Superior temporal gyrus (tissue), 1 donor: Measurements from ENCODE around the gene PACS1.
A peak's percentile ranks its signal among the peaks of the same experiment; 100 is the strongest.
"Not testable (repeated sequence)": the region's sequence is repeated elsewhere in the genome, so short reads cannot be mapped to it uniquely, and the experiment has no call there.

ENCODE experiments used
- DNase-seq: peaks from one replicate; pipeline ENCODE4 v3.0.0-alpha.2; 2016; ENCODE audit errors: extremely low spot score

The PACS1 gene

GRCh38 chr11:66277064-66277463, 207.0 kb downstream of the PACS1 start:
- not testable (repeated sequence) for DNase-seq

GRCh38 chr11:66277471-66278362, 207.6 kb downstream of the PACS1 start, which contains the start of gene CNIH2:
TSS of gene CNIH2 (plus strand) at chr11:66278175. CDS start at chr11:66278457, 282 bp downstream.
- DNase-seq, result no peak

- no peak for DNase-seq
Measured at GRCh38 chr11:66278363-66279091, 208.5 kb downstream of the PACS1 start.

- DNase-seq, result no peak
Measured at GRCh38 chr11:66279092-66279734, 209.1 kb downstream of the PACS1 start.

GRCh38 chr11:66280428-66280827, 210.4 kb downstream of the PACS1 start:
- DNase-seq, result no peak

GRCh38 chr11:66281001-66281400, 210.9 kb downstream of the PACS1 start:
- no peak for DNase-seq

- DNase-seq, result no peak
Measured at GRCh38 chr11:66281776-66282467, 211.8 kb downstream of the PACS1 start.

GRCh38 chr11:66282468-66283455, 212.7 kb downstream of the PACS1 start:
- peak; percentile 98 for DNase-seq

GRCh38 chr11:66283461-66284105, 213.5 kb downstream of the PACS1 start:
- no peak for DNase-seq

GRCh38 chr11:66284526-66285078, 214.5 kb downstream of the PACS1 start:
- DNase-seq, result no peak

GRCh38 chr11:66285250-66285947, 215.3 kb downstream of the PACS1 start:
- DNase-seq, result no peak

- DNase-seq, result no peak
Measured at GRCh38 chr11:66286699-66287098, 216.6 kb downstream of the PACS1 start.

- no peak for DNase-seq
Measured at GRCh38 chr11:66287211-66287888, 217.3 kb downstream of the PACS1 start.

GRCh38 chr11:66287889-66288670, 218.0 kb downstream of the PACS1 start:
- no peak for DNase-seq

GRCh38 chr11:66288671-66289547, 218.8 kb downstream of the PACS1 start, which contains the start of gene YIF1A:
TSS of gene YIF1A (minus strand) at chr11:66289143. CDS start at chr11:66288985, 158 bp downstream.
- peak; percentile 99 for DNase-seq

GRCh38 chr11:66289548-66290329, 219.7 kb downstream of the PACS1 start:
- no peak for DNase-seq
